ENCODE results near the gene LGALS9B.
"Not testable (repeated sequence)": the region's sequence is repeated elsewhere in the genome, so short reads cannot be mapped to it uniquely, and the experiment has no call there.

Gene LGALS9B

GRCh38 chr17:20467447-20467846, at the start of gene LGALS9B:
TSS of gene LGALS9B (minus strand) at chr17:20467539. CDS start at chr17:20467470, 69 bp downstream.
- H3K27me3 ChIP-seq (ENCODE audit: control insufficient read depth, insufficient read depth, low read length); H3K36me3 ChIP-seq (ENCODE audit: control insufficient read depth, insufficient read depth, low read length); H3K4me1 ChIP-seq (ENCODE audit: control insufficient read depth, insufficient read depth, low read length); H3K9me3 ChIP-seq (ENCODE audit: control insufficient read depth, low read length); H3K4me3 ChIP-seq (ENCODE audit: low read length): not testable (repeated sequence)
- H3K9ac ChIP-seq (ENCODE audit: low read length), result peak within 1 kb of the TSS; percentile 53

GRCh38 chr17:20516986-20517385, 49.6 kb upstream of the LGALS9B start:
- H3K9me3 ChIP-seq (ENCODE audit: control insufficient read depth, low read length); H3K4me3 ChIP-seq (ENCODE audit: low read length); H3K27me3 ChIP-seq (ENCODE audit: control insufficient read depth, insufficient read depth, low read length); H3K36me3 ChIP-seq (ENCODE audit: control insufficient read depth, insufficient read depth, low read length); H3K4me1 ChIP-seq (ENCODE audit: control insufficient read depth, insufficient read depth, low read length); H3K9ac ChIP-seq (ENCODE audit: low read length): not testable (repeated sequence)

DNA sequence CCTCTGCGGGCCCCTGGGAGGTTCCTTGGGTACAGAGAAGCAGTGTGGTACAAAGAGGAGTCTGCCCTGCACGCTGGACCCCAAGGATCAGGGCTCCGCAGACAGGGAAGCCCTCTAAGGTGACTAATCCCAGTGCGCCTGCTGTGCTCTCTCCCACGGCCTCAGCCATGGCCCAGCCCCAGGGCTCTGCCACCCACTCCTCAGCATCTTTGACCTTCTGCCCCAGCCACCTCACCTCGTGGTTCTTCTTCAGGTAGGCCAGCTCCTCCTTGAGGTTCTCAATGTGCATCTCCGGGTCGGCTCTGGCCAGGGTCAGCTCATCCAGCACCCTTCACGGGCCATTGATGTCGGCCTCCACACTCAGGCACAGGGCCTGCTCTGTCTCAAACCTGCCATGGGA, 47.8 kb upstream of the LGALS9B start:
- H3K4me1 ChIP-seq (ENCODE audit: control insufficient read depth, insufficient read depth, low read length); H3K9ac ChIP-seq (ENCODE audit: low read length): not testable (repeated sequence)

DNA sequence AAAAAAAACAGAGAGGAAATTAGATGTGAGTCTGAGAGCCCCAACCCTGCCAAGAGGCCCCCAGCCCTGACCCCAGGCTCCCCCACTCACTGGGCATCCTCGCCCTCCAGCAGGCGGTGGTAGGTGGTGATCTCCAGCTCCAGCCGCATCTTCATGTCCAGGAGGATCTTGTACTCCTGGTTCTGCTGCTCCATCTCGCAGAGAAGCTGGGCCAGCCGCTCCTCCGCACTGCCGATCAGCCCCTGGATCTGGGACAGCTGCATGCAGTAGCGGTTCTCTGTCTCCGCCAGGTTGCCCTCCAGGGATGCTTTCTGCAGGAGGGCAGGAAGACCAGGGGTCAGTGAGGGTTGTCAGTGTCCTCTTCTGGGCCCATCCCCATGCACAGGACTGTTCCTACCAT, 46.2 kb upstream of the LGALS9B start:
- H3K4me3 ChIP-seq (ENCODE audit: low read length); H3K36me3 ChIP-seq (ENCODE audit: control insufficient read depth, insufficient read depth, low read length); H3K9me3 ChIP-seq (ENCODE audit: control insufficient read depth, low read length); H3K9ac ChIP-seq (ENCODE audit: low read length); H3K4me1 ChIP-seq (ENCODE audit: control insufficient read depth, insufficient read depth, low read length); H3K27me3 ChIP-seq (ENCODE audit: control insufficient read depth, insufficient read depth, low read length): not testable (repeated sequence)

More for the DNA sequence above, 47.8 kb upstream of the LGALS9B start:
- H3K36me3 ChIP-seq (ENCODE audit: control insufficient read depth, insufficient read depth, low read length); H3K4me3 ChIP-seq (ENCODE audit: low read length); H3K9me3 ChIP-seq (ENCODE audit: control insufficient read depth, low read length); H3K27me3 ChIP-seq (ENCODE audit: control insufficient read depth, insufficient read depth, low read length): not testable (repeated sequence)

DNA sequence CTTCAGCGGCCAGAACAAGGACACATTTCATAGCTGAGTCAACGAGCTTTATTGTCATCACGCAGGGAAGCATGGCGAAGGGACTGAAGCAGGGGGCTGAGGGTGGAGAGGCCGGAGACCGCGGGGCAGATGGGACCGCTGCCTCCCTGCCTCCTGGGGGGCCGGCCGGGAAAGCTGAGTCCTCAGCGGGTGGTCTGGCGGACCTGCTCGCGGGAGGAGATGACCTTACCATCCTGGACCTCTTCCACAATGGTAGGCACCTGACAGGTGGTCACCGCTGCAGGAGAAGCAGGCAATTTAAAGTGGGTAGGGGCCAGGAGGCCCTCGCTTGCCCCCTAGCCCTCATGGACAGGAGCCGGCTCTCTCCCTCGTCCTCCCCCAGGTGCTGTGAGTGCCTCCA, 45.0 kb upstream of the LGALS9B start:
- H3K36me3 ChIP-seq (ENCODE audit: control insufficient read depth, insufficient read depth, low read length); H3K27me3 ChIP-seq (ENCODE audit: control insufficient read depth, insufficient read depth, low read length); H3K4me3 ChIP-seq (ENCODE audit: low read length); H3K9ac ChIP-seq (ENCODE audit: low read length); H3K4me1 ChIP-seq (ENCODE audit: control insufficient read depth, insufficient read depth, low read length); H3K9me3 ChIP-seq (ENCODE audit: control insufficient read depth, low read length): not testable (repeated sequence)

DNA sequence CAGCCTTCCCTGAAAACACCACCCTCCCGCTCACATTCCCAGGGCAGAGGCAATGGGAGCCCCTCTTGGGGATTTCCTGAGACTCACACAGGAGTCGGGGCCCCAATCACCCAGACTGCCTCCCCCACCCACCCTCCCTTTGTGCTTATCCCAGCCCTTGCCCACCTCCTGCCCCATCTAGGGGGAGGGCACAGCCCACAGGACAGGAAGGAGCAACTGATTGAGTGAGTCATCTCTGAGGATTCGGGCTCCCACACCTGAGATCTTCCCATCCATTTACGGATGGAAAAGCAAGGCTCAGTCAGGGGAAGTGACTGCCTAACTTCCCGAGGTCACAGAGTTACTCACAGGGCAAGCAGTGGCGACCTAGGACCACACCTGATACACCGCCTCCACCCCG, 44.4 kb upstream of the LGALS9B start:
- not testable (repeated sequence) for H3K27me3 ChIP-seq (ENCODE audit: control insufficient read depth, insufficient read depth, low read length); H3K9ac ChIP-seq (ENCODE audit: low read length); H3K4me3 ChIP-seq (ENCODE audit: low read length); H3K36me3 ChIP-seq (ENCODE audit: control insufficient read depth, insufficient read depth, low read length); H3K9me3 ChIP-seq (ENCODE audit: control insufficient read depth, low read length); H3K4me1 ChIP-seq (ENCODE audit: control insufficient read depth, insufficient read depth, low read length)

- H3K4me1 ChIP-seq (ENCODE audit: control insufficient read depth, insufficient read depth, low read length); H3K4me3 ChIP-seq (ENCODE audit: low read length); H3K27me3 ChIP-seq (ENCODE audit: control insufficient read depth, insufficient read depth, low read length); H3K9ac ChIP-seq (ENCODE audit: low read length); H3K9me3 ChIP-seq (ENCODE audit: control insufficient read depth, low read length); H3K36me3 ChIP-seq (ENCODE audit: control insufficient read depth, insufficient read depth, low read length): not testable (repeated sequence)
These were observed 38.0 kb upstream of the LGALS9B start for GRCh38 chr17:20505333-20505732.

GRCh38 chr17:20504388-20505066, 37.2 kb upstream of the LGALS9B start:
- not testable (repeated sequence) for H3K9ac ChIP-seq (ENCODE audit: low read length); H3K4me1 ChIP-seq (ENCODE audit: control insufficient read depth, insufficient read depth, low read length); H3K9me3 ChIP-seq (ENCODE audit: control insufficient read depth, low read length)

DNA sequence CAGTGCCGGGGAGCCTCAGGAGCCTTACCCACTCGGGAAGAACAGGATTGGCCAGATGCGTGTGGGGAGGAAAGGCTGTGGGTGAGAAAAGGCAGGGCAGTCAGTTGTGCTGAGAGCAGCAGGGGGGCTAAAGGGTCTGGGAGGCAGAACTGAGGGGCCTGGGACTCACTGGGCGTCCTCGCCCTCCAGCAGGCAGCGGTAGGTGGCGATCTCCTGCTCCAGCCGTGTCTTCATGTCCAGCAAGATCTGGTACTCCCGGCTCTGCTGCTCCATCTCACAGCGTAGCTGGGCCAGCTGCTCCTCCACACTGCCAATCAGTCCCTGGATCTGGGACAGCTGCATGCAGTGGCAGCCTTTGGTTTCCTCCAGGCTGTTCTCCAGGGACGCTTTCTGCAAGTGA, 34.6 kb upstream of the LGALS9B start:
- H3K27me3 ChIP-seq (ENCODE audit: control insufficient read depth, insufficient read depth, low read length); H3K36me3 ChIP-seq (ENCODE audit: control insufficient read depth, insufficient read depth, low read length); H3K9me3 ChIP-seq (ENCODE audit: control insufficient read depth, low read length); H3K4me3 ChIP-seq (ENCODE audit: low read length); H3K4me1 ChIP-seq (ENCODE audit: control insufficient read depth, insufficient read depth, low read length); H3K9ac ChIP-seq (ENCODE audit: low read length): not testable (repeated sequence)

More at GRCh38 chr17:20504388-20505066, 37.2 kb upstream of the LGALS9B start:
- H3K36me3 ChIP-seq (ENCODE audit: control insufficient read depth, insufficient read depth, low read length); H3K4me3 ChIP-seq (ENCODE audit: low read length); H3K27me3 ChIP-seq (ENCODE audit: control insufficient read depth, insufficient read depth, low read length): not testable (repeated sequence)

GRCh38 chr17:20500346-20500745, 33.0 kb upstream of the LGALS9B start:
- not testable (repeated sequence) for H3K27me3 ChIP-seq (ENCODE audit: control insufficient read depth, insufficient read depth, low read length); H3K36me3 ChIP-seq (ENCODE audit: control insufficient read depth, insufficient read depth, low read length); H3K9ac ChIP-seq (ENCODE audit: low read length); H3K9me3 ChIP-seq (ENCODE audit: control insufficient read depth, low read length); H3K4me3 ChIP-seq (ENCODE audit: low read length); H3K4me1 ChIP-seq (ENCODE audit: control insufficient read depth, insufficient read depth, low read length)

GRCh38 chr17:20495420-20495819, 28.1 kb upstream of the LGALS9B start:
- not testable (repeated sequence) for H3K4me1 ChIP-seq (ENCODE audit: control insufficient read depth, insufficient read depth, low read length)

DNA sequence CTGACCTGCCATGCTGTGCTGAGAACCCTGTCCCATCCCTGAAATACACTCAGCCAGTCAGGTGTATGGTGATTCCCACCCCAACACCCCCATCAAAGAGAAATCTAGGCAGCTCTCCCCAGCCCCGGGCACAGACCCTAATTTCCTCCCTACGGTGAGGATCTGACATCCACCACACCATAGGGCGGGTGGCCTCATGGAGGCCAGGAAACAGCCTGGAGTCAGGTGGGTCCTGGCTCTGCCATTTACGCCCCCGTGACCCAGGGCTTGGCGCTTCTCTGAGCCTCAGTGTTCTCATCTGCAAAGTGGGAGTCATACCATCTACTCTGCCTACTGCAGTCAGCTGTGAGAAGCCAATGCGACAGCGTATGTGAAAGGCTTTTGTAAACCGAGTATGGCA, 27.4 kb upstream of the LGALS9B start:
- not testable (repeated sequence) for H3K9ac ChIP-seq (ENCODE audit: low read length)

More at GRCh38 chr17:20495420-20495819, 28.1 kb upstream of the LGALS9B start:
- not testable (repeated sequence) for H3K9ac ChIP-seq (ENCODE audit: low read length); H3K27me3 ChIP-seq (ENCODE audit: control insufficient read depth, insufficient read depth, low read length); H3K36me3 ChIP-seq (ENCODE audit: control insufficient read depth, insufficient read depth, low read length); H3K4me3 ChIP-seq (ENCODE audit: low read length); H3K9me3 ChIP-seq (ENCODE audit: control insufficient read depth, low read length)

DNA sequence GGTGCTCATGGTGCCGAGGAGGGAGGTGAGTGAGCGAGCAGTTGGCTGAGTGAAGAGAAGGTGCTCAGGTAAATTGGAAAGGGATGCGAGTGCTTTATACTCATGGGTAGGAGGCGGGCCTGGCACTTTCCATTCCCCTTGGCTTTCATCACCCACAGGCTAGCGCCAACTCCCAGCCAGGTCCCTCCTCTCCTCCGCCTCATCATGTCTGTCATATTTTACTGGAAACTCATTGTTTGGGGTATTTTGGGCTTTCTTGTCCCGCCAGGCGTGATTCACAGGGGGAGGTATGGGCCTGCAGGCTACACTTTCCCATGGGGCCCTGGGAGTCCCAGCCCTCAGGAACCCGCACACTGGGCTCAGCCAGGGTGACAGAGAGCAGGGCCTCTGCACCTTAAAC, 26.8 kb upstream of the LGALS9B start:
- H3K27me3 ChIP-seq (ENCODE audit: control insufficient read depth, insufficient read depth, low read length); H3K36me3 ChIP-seq (ENCODE audit: control insufficient read depth, insufficient read depth, low read length); H3K9me3 ChIP-seq (ENCODE audit: control insufficient read depth, low read length): not testable (repeated sequence)

More for the DNA sequence above, 27.4 kb upstream of the LGALS9B start:
- H3K4me3 ChIP-seq (ENCODE audit: low read length); H3K27me3 ChIP-seq (ENCODE audit: control insufficient read depth, insufficient read depth, low read length); H3K36me3 ChIP-seq (ENCODE audit: control insufficient read depth, insufficient read depth, low read length); H3K4me1 ChIP-seq (ENCODE audit: control insufficient read depth, insufficient read depth, low read length); H3K9me3 ChIP-seq (ENCODE audit: control insufficient read depth, low read length): not testable (repeated sequence)

More for the DNA sequence above, 26.8 kb upstream of the LGALS9B start:
- H3K9ac ChIP-seq (ENCODE audit: low read length); H3K4me1 ChIP-seq (ENCODE audit: control insufficient read depth, insufficient read depth, low read length); H3K4me3 ChIP-seq (ENCODE audit: low read length): not testable (repeated sequence)
